Tibial artery (tissue), 4 donors: ENCODE measurements around the gene OBI1.
"Not testable (repeated sequence)": the region's sequence is repeated elsewhere in the genome, so short reads cannot be mapped to it uniquely, and the experiment has no call there.

Experiments
- DNase-seq, 2 donors: peaks; one replicate each; pipeline ENCODE4 v3.0.0-alpha.2; 2019
- H3K27ac ChIP-seq, 2 donors: fragments of 200-600 bp; sonication (generic) in 1 of 2; 1 replicate in 1 of 2; 2 replicates in 1 of 2; pipeline ENCODE4 v1.5.1; 2018 to 2019; ENCODE audit warnings: mild to moderate bottlenecking in 1 of 2
- H3K27me3 ChIP-seq, 2 donors: fragments of 200-600 bp; sonication (generic) in 1 of 2; one replicate each; pipeline versions ENCODE4 v1.5.1 to v1.6.0; 2016 to 2019
- H3K36me3 ChIP-seq, 3 donors: fragments of 200-600 bp; sonication (generic) in 2 of 3; one replicate each; pipeline ENCODE4 v1.5.1; 2016 to 2019; ENCODE audit warnings: mild to moderate bottlenecking in 2 of 3
- H3K4me1 ChIP-seq, 4 donors: fragments of 200-600 bp; sonication (generic) in 2 of 4; 1 replicate in 3 of 4; 2 replicates in 1 of 4; pipeline ENCODE4 v1.5.1; 2016 to 2019
- H3K4me3 ChIP-seq, 2 donors: fragments of 200-600 bp; sonication (generic) in 1 of 2; 1 replicate in 1 of 2; 2 replicates in 1 of 2; pipeline ENCODE4 v1.5.1; 2018 to 2019; ENCODE audit warnings: mild to moderate bottlenecking in 2 of 2
- H3K9me3 ChIP-seq, 3 donors: fragments of 200-600 bp; sonication (generic) in 1 of 3; one replicate each; pipeline ENCODE4 v1.5.1; 2016 to 2019
- CTCF ChIP-seq, 2 experiments: fragments of 200-600 bp in 1 of 2; fragments of 450-650 bp in 1 of 2; IDR thresholded peaks; one replicate each; pipeline ENCODE4 v1.5.1; 2017 to 2019; ENCODE audit warnings: antibody characterized with exemption in 2 of 2, mild to moderate bottlenecking in 1 of 2, moderate library complexity in 1 of 2
- intact Hi-C: fragments of 100-400 bp; cut with DNase I; formaldehyde crosslinking; loops from one replicate; pipeline ENCODE4 v1.15.0; 2023; ENCODE audit warnings: low total_unique reads

OBI1 gene

GRCh38 chr13:78655906-78656305 is 3.0 kb downstream of the OBI1 start:
- no peak for DNase-seq
- Histone ChIP-seq H3K27me3 (no peaks in the 10 kb centered on the region), H3K4me3 (no peak overlapping the region), H3K27ac (no peak overlapping the region), H3K9me3 (no peaks in the 10 kb centered on the region), H3K4me1 (peaks cover 0 to 23% (median 10%) of the 10 kb centered on the region in 4 donors), H3K36me3 (no peaks in the 10 kb centered on the region)
- no peak for TF ChIP-seq CTCF (IDR thresholded peaks at IDR 0.05)
- intact Hi-C loops, result loop anchor here (5.0 kb wide), 1 partner anchor 721 kb away; no protein-coding TSS in a partner anchor

DNA sequence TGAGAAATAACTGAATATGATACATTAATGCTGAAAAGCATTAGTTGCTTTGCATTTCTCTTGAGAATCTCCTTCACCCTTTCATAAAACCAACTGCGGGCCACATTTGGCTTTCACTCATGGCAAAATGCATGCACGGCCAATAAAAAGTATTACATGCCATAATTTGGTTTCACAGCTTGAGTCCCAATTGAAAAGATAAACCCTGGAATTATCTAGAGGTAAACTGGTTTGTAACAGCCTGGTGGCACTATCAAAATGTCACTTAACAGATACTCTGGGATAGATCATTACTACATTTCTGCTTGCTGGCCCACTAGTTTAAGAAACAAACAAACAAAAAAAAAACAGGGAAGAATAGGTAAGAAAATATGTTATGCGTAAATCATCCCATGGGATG is 3.9 kb downstream of the OBI1 start:
- Histone ChIP-seq H3K27me3 (no peaks in the 10 kb centered on the region), H3K4me1 (peaks cover 0 to 19% (median 10%) of the 10 kb centered on the region in 4 donors), H3K36me3 (no peaks in the 10 kb centered on the region), H3K27ac (no peak overlapping the region), H3K9me3 (no peaks in the 10 kb centered on the region), H3K4me3 (no peak overlapping the region)
- no peak for TF ChIP-seq CTCF (IDR thresholded peaks at IDR 0.05)
- intact Hi-C loops, result loop anchor here (5.0 kb wide), 1 partner anchor 722 kb away; no protein-coding TSS in a partner anchor
- DNase-seq, result no peak

DNA sequence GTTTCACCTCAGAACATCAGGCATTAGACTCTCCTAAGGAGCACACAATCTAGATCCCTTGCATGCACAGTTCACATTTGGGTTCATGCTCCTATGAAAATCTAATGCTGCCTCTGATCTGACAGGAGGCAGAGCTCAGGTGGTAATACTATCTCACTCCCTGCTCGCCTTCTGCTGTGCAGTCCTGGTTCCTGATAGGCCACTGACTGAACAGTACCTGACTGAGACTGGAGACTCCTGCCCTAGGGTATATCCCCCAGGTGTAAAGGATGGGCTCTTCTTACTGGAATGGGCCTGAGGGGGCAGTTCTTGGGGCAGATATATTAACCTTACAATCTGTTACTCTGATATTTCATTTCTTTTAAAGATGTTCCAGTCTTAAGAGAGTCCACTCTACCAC is 6.3 kb downstream of the OBI1 start:
- Histone ChIP-seq H3K27ac (no peak overlapping the region), H3K4me1 (peaks cover 0 to 7% (median 4%) of the 10 kb centered on the region in 4 donors), H3K9me3 (no peaks in the 10 kb centered on the region), H3K36me3 (no peaks in the 10 kb centered on the region), H3K4me3 (no peak overlapping the region), H3K27me3 (no peaks in the 10 kb centered on the region)
- no peak for TF ChIP-seq CTCF (IDR thresholded peaks at IDR 0.05)
- no peak for DNase-seq
- intact Hi-C loops, result no loop called here

DNA sequence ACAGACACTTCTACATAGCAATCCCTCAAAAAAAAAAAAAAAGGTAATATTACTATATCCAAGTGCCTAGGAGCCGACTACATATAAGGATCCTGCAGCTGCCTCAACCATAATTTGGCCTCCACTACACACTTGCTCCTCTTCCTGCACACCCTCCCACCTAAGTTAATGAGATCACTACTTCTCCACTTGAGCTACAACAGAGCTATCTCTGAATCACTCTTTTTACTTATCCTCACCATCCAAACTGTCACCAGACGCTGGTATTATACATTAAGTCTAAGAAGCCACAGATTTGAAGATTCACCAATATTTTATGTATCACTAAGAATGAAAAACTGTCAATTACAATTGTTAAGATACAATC is 8.3 kb downstream of the OBI1 start:
- Histone ChIP-seq H3K36me3 (no peaks in the 10 kb centered on the region), H3K4me3 (no peak overlapping the region), H3K4me1 (no peaks in the 10 kb centered on the region), H3K9me3 (no peaks in the 10 kb centered on the region), H3K27me3 (no peaks in the 10 kb centered on the region), H3K27ac (no peak overlapping the region)
- DNase-seq, result no peak
- intact Hi-C loops, result no loop called here
- TF ChIP-seq CTCF (IDR thresholded peaks at IDR 0.05), result no peak

- Histone ChIP-seq H3K27me3 (no peaks in the 10 kb centered on the region), H3K4me1 (no peaks in the 10 kb centered on the region), H3K4me3 (no peak overlapping the region), H3K27ac (no peak overlapping the region), H3K9me3 (no peaks in the 10 kb centered on the region), H3K36me3 (no peaks in the 10 kb centered on the region)
- TF ChIP-seq CTCF (IDR thresholded peaks at IDR 0.05), result no peak
- DNase-seq, result no peak
- intact Hi-C loops, result no loop called here
Observed at GRCh38 chr13:78649997-78650716, 8.8 kb downstream of the OBI1 start.

GRCh38 chr13:78647109-78647678 is 11.8 kb downstream of the OBI1 start:
- H3K9me3 ChIP-seq, H3K4me3 ChIP-seq, H3K4me1 ChIP-seq, H3K36me3 ChIP-seq, H3K27me3 ChIP-seq, DNase-seq, H3K27ac ChIP-seq, intact Hi-C loops: not testable (repeated sequence)
